ENCODE measurements around the gene GUF1.

Gene GUF1, protein sequence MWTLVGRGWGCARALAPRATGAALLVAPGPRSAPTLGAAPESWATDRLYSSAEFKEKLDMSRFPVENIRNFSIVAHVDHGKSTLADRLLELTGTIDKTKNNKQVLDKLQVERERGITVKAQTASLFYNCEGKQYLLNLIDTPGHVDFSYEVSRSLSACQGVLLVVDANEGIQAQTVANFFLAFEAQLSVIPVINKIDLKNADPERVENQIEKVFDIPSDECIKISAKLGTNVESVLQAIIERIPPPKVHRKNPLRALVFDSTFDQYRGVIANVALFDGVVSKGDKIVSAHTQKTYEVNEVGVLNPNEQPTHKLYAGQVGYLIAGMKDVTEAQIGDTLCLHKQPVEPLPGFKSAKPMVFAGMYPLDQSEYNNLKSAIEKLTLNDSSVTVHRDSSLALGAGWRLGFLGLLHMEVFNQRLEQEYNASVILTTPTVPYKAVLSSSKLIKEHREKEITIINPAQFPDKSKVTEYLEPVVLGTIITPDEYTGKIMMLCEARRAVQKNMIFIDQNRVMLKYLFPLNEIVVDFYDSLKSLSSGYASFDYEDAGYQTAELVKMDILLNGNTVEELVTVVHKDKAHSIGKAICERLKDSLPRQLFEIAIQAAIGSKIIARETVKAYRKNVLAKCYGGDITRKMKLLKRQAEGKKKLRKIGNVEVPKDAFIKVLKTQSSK

DNA sequence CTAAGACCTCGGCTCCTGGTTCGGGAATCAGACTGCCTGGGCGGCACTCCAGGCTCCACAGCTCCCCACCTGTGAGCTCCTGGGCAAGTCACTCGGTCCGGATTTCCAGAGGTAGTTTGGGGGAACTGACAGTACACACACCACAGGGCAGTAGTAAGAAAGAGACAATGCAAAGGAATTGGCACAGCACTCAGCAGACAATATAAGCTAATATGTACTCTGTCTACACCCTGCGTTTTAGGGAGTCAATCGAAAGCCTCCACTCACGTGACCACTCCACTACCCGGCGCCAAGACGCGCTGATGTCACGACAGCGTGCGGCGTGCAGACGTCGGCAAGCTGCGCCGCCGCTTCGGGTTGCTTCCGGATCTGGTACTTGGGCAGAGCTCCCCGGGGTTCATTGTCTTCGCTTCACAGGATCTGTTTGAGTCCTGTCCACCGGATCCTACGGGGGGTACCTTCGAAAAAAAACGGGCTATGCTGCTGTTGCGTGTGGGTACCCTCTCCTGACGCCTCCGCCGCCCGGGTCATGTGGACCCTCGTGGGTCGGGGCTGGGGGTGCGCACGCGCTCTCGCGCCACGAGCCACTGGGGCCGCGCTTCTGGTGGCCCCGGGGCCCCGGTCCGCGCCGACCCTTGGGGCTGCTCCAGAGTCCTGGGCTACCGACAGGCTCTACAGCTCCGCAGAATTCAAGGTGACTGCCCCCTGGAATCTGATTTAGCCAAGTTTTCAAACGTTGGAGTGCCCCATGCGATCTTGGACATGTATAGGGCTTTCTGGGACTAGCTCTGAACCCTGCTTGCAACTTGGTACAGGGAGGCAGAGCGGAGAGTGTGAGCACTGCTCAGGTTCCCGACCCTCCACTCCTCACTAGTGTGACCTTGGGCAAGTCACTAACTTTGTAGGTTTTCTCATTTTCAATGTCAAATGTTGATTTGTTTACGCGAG is at the start of gene GUF1:
Gene GUF1 (plus strand): TSS at position 327 of the 948 bp plus-strand sequence. CDS start 203 bp downstream, at position 530.
- H3K27ac Mint-ChIP-seq, result peak within 1 kb of the TSS; percentile 98
- H3K4me3 Mint-ChIP-seq, result peak within 1 kb of the TSS; percentile 99
- H3K4me1 Mint-ChIP-seq, result peaks cover 42% of the 10 kb centered on the region
- H3K27me3 Mint-ChIP-seq, result no peaks in the 10 kb centered on the region
- H3K36me3 Mint-ChIP-seq, result peaks cover 6% of the 10 kb centered on the region
- H3K9me3 Mint-ChIP-seq, result no peaks in the 10 kb centered on the region

DNA sequence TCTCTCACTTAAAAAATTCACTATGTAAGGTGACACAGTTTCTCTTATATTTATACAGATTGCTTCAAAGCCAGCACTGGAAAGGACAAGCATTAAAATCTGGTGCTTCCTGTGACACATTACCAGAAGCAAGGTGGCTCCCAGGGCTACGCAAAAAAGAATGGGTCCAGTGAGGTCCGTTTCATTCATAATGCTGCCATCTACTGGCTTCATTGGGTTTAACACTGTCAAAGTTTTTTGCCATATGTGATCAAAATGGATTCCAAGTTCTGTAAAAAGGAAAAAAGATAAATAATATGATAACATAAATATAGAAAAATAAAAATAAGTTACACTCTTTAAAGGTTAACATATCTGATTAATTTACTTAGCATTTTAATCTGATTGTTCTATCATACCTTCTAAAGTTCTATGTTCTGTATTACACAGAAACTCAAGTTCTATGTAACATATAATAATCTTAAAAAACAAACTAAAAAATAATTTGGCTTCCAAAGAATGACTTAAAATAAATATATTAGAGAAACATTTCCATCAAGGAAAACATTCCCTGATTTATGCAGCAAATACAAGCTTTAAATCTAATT is 48.8 kb upstream of the GUF1 start:
- Mint-ChIP-seq H3K27me3 (peaks cover 2% of the 10 kb centered on the region), H3K9me3 (no peaks in the 10 kb centered on the region), H3K4me1 (peaks cover 4% of the 10 kb centered on the region), H3K4me3 (no peak overlapping the region), H3K27ac (no peak overlapping the region), H3K36me3 (no peaks in the 10 kb centered on the region)

DNA sequence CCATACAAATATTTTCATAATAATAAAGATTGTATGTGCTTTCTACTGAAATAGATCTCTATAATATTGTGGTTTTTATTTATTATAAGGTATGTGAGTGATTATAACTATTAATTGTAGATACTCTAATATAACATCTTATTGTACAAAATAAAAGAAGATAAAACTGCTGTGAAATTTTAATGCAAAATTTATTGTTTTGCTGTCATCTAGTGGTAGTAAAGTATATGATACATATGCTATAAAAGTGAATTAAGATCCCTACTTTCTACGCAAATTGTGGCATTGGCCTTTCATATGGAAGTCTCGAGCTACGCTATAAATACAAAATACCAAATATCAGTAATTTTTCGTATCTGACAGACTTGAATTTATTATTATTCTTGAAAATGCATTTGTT is 46.1 kb upstream of the GUF1 start:
- Mint-ChIP-seq H3K4me3 (no peak overlapping the region), H3K27me3 (peaks cover 2% of the 10 kb centered on the region)

DNA sequence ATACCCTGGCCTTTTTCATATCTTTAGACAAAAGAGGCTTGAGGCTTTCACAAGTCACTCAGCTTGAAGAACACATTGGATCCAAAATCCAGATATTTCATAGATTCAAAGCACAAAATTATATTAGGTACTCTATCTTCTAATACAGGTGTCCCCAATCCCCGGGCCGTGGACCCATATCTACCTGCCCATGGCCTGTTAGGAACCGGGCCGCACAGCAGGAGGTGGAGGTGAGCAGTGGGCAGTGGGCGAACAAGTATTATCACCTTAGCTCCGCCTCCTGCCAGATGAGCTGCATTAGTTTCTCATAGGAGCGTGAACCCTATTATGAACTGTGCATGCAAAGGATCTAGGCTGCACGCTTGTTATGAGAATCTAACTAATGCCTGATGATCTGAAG is 45.5 kb upstream of the GUF1 start:
- no peaks in the 10 kb centered on the region for H3K9me3 Mint-ChIP-seq
- H3K27ac Mint-ChIP-seq, result no peak overlapping the region
- H3K4me1 Mint-ChIP-seq, result peaks cover 4% of the 10 kb centered on the region

More for the DNA sequence above, 46.1 kb upstream of the GUF1 start:
- Mint-ChIP-seq H3K4me1 (peaks cover 4% of the 10 kb centered on the region), H3K27ac (no peak overlapping the region), H3K9me3 (no peaks in the 10 kb centered on the region), H3K36me3 (no peaks in the 10 kb centered on the region)

DNA sequence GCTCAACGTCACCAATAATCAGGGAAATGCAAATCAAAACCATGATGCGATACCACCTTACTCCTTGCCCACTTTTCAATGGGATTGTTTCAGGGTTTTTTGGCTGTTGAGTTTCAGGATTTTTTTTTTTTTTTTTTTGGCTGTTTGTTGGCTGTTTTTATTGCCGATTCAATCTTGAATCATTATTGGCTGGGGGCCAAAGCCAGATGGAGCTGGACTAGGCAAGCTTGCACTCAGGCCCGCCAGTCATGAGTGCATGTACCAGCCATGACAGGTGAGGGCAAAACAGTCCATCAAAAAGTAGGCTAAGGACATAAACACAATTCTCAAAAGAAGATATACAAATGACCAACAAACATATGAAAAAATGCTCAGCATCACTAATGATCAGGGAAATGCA is 40.1 kb upstream of the GUF1 start:
- Mint-ChIP-seq H3K4me3 (no peak overlapping the region), H3K27me3 (peaks cover 5% of the 10 kb centered on the region), H3K36me3 (no peaks in the 10 kb centered on the region), H3K4me1 (no peaks in the 10 kb centered on the region), H3K9me3 (peaks cover 6% of the 10 kb centered on the region), H3K27ac (no peak overlapping the region)

More for the DNA sequence above, 45.5 kb upstream of the GUF1 start:
- Mint-ChIP-seq H3K36me3 (no peaks in the 10 kb centered on the region), H3K27me3 (peaks cover 2% of the 10 kb centered on the region), H3K4me3 (no peak overlapping the region)

DNA sequence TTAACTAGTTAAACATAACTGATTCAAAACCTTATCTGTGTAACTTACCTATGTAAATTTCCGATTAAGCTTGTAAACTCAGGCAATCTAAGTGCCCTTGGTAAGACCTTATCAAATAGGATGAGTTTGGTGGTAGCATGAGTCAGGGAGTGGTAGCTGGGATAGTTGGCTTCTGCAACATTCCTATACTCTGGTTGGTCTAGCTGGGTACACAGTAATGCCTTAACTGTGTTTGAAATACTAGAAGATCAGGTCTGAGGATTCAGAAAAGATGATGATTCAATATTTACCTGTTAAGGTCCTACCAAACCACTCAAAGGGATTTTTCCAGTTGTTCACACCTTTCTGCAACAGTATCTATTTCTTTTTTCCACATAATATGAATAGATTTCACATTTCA is 32.1 kb upstream of the GUF1 start:
- no peak overlapping the region for H3K27ac Mint-ChIP-seq
- H3K9me3 Mint-ChIP-seq, result peaks cover 20% of the 10 kb centered on the region
- no peak overlapping the region for H3K4me3 Mint-ChIP-seq
- H3K27me3 Mint-ChIP-seq, result peaks cover 9% of the 10 kb centered on the region
- no peaks in the 10 kb centered on the region for H3K4me1 Mint-ChIP-seq
- no peaks in the 10 kb centered on the region for H3K36me3 Mint-ChIP-seq

DNA sequence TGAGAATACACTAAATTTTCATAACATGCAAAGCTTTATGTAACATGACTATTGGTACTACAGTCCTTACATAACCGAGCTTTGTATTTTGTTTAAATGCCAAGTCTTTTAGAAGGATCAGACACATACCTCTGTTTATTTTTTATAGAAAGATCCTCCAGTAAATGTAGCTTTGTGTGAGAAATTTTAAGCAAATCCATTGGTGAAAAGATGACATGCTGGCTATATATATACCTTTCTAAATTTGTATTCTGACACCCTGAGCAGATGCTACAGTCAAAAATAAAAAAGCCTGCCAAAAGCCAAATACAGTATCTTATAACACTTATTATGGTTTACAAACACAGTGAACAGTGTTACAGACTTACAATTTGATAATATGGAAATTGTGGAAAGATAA is 26.8 kb upstream of the GUF1 start, which contains the start of gene YIPF7:
Gene YIPF7 (minus strand): TSS at position 201 of the 400 bp plus-strand sequence. CDS start 1,525 bp downstream, outside the sequence.
- no peaks in the 10 kb centered on the region for H3K9me3 Mint-ChIP-seq
- H3K4me3 Mint-ChIP-seq, result no peak within 1 kb of the TSS
- H3K4me1 Mint-ChIP-seq, result no peaks in the 10 kb centered on the region
- peaks cover 2% of the 10 kb centered on the region for H3K27me3 Mint-ChIP-seq
- no peaks in the 10 kb centered on the region for H3K36me3 Mint-ChIP-seq
- no peak within 1 kb of the TSS for H3K27ac Mint-ChIP-seq

DNA sequence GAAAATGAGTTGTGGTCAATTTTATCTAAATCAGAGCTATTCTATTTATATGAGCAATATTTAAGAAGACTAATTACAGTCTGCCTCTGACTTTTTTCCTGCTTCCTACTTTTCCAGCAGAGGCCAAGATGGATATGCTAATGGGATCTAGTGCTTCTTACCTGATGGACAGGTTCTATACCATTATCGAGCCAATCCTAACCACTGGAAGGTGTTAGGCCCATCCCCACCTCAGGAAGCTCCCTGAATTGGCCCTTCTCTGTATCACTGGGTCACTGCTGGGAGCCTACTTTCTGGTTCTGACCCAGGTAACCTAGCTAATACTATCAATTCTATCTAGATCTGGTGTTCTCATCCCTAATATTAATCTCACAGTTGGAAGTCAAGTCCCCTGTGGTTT is 26.2 kb upstream of the GUF1 start:
- Mint-ChIP-seq H3K27me3 (peaks cover 2% of the 10 kb centered on the region), H3K4me1 (no peaks in the 10 kb centered on the region), H3K9me3 (no peaks in the 10 kb centered on the region), H3K36me3 (no peaks in the 10 kb centered on the region), H3K27ac (no peak overlapping the region), H3K4me3 (no peak overlapping the region)

DNA sequence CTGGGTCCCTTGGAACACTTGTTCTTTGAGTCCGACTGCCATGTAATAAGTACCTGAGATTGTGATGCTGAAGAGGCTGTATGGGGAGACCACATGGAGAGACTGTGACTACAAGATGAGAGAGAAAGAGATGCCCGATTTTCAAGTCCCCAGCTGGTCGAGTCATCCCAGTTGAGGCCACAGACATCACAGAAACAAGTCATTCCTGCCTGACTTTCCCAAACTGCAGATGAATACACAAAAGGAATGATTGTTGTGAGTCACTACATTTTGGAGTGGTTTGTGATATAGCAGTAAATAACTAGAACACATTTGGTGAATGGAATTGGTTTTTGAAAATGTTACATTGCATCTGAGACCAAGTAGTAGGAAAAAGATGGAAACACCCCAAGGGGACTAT is 17.8 kb upstream of the GUF1 start:
- Mint-ChIP-seq H3K27me3 (peaks cover 11% of the 10 kb centered on the region), H3K4me3 (no peak overlapping the region), H3K4me1 (no peaks in the 10 kb centered on the region), H3K36me3 (no peaks in the 10 kb centered on the region), H3K27ac (no peak overlapping the region), H3K9me3 (no peaks in the 10 kb centered on the region)

DNA sequence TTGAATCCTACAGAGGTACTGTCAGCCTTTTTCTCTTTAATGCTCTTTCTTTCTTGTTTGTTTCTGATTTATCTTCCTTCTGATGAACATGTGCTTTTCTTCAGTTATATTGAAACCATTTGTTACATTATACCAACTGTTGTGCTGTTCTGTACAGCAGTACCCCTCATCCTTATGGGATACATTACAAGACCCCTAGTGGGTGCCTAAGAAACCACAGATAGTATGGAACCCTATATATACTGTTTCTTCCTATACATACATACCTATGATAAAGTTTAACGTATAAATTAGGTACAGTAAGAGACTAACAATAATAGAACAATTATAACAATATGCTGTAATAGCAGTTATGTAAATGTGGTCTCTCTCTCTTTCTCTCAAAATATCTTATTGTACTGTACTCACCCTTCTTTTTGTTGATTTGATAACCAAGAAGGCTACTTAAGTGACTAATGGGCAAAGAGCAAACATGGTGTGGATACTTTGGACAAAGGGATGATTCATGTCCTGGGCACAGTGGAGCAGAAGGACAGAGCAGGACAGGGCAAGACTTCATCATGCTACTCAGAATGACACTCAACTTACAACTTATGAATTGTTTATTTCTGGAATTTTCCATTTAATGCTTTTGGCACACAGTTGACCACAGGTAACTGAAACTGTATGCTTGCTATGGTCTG is 16.1 kb upstream of the GUF1 start:
- no peaks in the 10 kb centered on the region for H3K36me3 Mint-ChIP-seq
- no peak overlapping the region for H3K4me3 Mint-ChIP-seq
- no peaks in the 10 kb centered on the region for H3K9me3 Mint-ChIP-seq
- H3K4me1 Mint-ChIP-seq, result no peaks in the 10 kb centered on the region
- no peak overlapping the region for H3K27ac Mint-ChIP-seq
- H3K27me3 Mint-ChIP-seq, result peaks cover 10% of the 10 kb centered on the region

DNA sequence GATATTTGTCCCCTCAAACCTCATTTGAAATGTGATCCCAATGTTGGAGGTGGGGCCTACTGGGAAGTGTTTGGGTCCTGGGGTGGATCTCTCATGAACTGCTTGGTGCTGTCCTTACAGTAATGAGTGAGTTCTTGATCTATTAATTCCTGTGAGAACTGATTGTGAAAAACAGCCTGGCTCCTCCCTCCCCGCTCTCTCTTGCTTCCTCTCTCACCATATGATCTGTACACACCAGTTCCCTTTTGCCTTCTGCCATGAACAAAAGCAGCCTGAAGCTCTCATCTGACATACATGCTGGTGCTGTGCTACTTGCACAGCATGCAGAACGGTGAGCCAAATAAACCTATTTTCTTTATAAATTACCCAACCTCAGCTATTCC is 15.6 kb upstream of the GUF1 start:
- H3K9me3 Mint-ChIP-seq, result no peaks in the 10 kb centered on the region
- H3K36me3 Mint-ChIP-seq, result no peaks in the 10 kb centered on the region
- H3K27ac Mint-ChIP-seq, result no peak overlapping the region
- H3K27me3 Mint-ChIP-seq, result peaks cover 11% of the 10 kb centered on the region
- H3K4me3 Mint-ChIP-seq, result no peak overlapping the region
- H3K4me1 Mint-ChIP-seq, result no peaks in the 10 kb centered on the region

DNA sequence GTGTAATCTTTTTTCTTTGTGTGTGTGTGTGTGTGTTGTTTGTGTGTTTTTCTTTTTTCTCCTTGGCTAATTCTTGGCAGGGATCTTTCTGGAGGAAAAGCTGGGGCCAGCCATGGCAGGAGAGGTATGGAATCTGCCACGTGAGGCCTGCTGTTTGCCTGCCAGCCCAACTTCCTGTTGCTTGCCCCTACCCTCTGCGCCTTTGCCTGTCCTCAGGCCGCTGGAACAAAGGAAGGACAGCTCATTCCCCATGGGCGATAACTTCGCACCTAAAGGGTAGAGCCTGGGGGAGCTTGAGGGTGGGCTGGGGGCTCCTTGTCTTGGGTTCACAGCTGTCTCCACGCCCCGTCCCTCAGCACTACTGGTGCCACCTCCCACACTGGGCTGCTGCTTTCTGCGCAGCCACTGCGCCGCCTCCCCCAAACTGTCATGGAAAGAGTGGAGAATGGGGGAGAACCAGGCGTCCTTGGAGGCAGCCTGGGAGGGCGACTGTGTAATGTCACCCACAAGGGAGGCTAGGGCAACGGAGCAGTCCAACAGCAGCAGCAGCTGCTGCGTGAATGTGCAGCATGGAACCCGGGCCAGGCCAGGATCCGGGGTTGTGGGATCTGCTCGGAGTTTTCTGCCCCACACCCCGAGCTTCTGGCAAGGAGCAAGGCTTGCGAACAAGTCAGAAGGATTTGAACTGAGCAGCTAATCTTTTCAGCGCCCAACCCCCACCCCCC is 14.5 kb upstream of the GUF1 start:
- no peak overlapping the region for H3K27ac Mint-ChIP-seq
- no peaks in the 10 kb centered on the region for H3K9me3 Mint-ChIP-seq
- H3K4me3 Mint-ChIP-seq, result no peak overlapping the region
- peaks cover 12% of the 10 kb centered on the region for H3K27me3 Mint-ChIP-seq
- no peaks in the 10 kb centered on the region for H3K36me3 Mint-ChIP-seq
- H3K4me1 Mint-ChIP-seq, result no peaks in the 10 kb centered on the region

DNA sequence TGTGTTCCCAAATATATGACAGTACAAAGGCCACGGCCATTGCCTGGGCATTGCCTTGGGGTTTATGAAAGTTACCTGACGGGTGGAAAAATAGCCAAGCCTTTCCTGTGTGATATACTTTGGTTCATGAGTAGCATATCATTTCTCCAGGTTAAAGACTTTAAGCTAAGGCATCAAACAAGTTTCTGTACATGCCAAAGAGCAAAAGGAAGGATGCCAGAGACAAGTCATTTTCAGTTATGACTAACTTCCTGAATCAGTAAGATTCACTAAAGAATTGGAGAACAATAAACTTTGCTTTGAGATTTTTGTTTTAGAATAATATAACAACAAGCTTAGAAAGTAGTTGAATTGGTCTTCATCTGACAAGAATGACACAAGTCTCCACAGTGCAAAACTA is 9.7 kb upstream of the GUF1 start:
- Mint-ChIP-seq H3K27ac (no peak overlapping the region), H3K27me3 (peaks cover 6% of the 10 kb centered on the region), H3K4me3 (no peak overlapping the region), H3K4me1 (no peaks in the 10 kb centered on the region), H3K9me3 (no peaks in the 10 kb centered on the region), H3K36me3 (no peaks in the 10 kb centered on the region)

DNA sequence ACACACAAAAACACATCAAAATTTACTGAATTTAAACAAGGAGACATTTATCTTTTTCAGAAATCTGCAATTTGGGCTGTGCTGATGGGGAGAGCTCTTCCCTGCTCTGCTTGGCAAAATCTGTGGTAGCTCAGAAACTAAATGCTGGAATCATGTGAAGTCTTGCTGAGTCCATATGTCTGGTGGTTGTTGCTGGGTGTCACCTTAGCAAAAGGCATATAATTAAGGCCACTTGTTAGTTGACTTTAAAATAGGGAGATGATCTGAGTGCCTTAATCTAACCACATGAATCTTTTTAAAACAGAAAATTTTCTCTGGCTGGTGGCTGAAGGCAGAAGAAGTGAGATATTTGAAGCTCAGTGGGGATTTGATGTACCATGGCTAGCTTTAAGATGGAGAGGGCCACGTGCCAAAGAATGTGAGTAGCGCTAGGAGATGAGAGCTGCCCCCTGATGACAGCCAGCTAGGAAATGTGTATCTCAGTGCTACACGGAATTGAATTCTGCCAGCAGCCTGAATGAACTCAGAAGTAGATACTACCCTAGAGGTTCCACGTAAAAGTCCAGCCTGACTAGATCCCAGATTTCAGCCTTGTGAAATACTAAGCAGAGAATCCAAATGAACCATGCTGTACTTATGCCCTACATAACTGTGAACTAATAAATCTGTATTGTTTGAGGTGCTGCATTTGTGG is 7.6 kb upstream of the GUF1 start:
- no peaks in the 10 kb centered on the region for H3K36me3 Mint-ChIP-seq
- no peaks in the 10 kb centered on the region for H3K4me1 Mint-ChIP-seq
- no peak overlapping the region for H3K4me3 Mint-ChIP-seq
- H3K27me3 Mint-ChIP-seq, result peaks cover 6% of the 10 kb centered on the region
- no peaks in the 10 kb centered on the region for H3K9me3 Mint-ChIP-seq
- no peak overlapping the region for H3K27ac Mint-ChIP-seq
